GM18507 (cell line): ENCODE measurements around the gene TGM3.

Source experiments
- DNase-seq: peaks from one replicate; pipeline ENCODE4 v3.0.0; 2011; ENCODE audit warnings: low read depth; ENCODE audit not compliant: insufficient read length; ENCODE audit errors: extremely low spot score
- FAIRE-seq: peaks from 2 replicates; lab custom pipeline; 2011; peaks lifted over from hg19 to GRCh38; lab: Jason Lieb, UNC

Gene TGM3

DNA sequence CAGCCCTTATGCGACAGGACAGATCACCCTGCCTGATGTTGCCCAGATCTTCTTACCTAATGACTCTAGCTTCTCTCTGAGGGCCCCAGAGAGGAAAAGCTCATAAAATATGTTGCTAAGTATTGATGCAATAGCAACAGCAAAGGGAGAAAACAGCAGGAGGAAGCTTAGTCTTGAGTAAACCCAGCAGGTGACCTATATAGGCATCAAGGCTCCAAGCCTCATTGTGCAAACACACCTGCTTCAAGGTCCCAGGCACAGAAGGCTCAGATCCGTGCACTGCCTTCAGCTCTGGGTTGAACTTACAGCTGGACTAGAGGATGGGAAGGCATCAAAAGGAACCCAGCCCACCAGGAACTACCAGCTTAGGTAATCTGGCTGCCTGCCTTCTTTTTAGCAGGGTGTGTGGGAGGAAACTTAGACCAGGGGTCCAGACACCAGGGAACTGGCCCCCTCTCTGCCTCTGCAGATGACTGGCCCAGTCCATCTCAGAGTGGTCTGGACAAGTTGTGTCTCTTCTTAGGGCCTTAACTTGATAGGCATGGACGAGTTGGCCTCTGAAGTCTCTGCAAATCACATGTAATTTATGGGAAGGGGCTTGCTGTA is 34.4 kb downstream of the TGM3 start:
- DNase-seq (no peak), FAIRE-seq (no peak)

DNA sequence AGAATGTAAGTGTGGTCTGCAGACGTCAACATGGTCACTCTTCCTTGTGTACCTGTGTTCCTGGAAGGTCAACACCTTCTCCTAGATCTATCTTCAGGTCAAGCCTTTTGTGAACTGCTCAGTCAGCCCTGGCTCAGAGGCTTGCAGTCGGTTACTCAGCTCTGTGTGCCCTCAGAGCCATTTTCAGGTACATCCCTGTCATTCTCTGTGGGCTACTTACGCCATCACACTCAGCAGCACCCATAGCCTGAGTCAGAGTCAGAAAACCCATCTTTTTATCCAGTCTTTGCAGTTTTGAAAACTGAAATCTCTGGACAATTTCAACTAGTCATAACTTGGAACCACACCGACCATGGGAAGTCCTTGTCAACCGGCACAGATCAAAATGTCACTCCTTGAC is 35.3 kb downstream of the TGM3 start:
- FAIRE-seq (no peak), DNase-seq (no peak)

DNA sequence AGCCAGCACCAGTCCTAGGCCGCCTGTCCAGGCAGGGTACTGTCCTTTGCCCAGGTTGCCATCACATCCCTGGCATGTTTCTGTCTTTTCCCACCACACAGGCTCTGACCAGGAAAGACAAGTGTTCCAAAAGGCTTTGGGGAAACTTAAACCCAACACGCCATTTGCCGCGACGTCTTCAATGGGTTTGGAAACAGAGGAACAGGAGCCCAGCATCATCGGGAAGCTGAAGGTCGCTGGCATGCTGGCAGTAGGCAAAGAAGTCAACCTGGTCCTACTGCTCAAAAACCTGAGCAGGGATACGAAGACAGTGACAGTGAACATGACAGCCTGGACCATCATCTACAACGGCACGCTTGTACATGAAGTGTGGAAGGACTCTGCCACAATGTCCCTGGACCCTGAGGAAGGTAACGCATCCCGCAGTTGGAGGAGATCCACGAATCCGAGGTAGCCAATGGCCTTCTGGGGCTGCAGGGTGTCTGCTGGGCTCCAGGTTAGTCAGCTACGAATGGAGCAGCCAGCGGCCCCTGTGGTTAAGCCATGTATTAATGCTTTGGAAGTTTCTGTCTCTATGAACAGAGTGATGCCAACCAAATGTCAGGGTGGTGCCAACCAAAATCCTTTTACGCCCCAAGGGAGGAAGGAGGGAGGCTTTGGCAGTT is 36.2 kb downstream of the TGM3 start:
- no peak for DNase-seq

DNA sequence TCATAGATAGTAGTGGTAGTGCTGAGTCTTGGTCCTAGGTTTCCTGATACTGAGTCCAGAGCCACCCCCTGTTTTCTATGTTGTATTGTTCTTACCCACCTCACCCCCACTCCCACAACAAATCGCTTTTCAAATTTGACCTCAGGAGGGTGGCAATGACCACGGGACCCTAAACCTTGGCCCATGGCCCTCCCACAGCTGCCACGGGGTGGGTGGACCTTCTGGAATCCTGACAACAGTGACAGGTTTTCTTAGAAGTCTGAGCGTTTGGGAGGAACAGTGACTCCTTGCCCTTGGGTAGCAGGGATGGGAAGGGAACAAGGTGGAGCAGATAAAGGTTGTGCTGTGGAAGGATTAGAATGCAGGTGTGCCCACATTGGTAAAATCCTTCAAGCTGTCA is 36.9 kb downstream of the TGM3 start:
- DNase-seq = no peak
- FAIRE-seq = no peak

More for the DNA sequence above, 36.2 kb downstream of the TGM3 start:
- no peak for FAIRE-seq

DNA sequence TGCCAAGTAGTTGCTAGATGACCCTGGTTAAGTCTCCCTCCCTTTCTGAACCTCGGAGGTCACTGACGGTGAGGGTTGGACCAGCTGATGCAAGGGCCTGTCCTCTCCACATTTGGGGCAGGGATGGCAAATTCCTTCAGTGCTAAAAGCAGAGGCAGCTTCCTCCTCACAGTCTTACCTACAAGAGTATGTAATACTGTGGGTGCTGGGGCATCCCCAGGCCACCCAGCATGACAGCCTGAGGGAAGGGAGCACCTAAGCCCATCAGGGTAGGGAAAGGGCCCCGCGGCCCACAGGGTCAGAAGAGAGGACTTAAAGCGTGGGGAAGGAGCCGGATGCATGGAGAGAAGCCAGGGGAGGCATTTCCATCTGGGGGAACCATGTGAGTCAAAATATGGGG is 38.0 kb downstream of the TGM3 start:
- no peak for FAIRE-seq
- no peak for DNase-seq

DNA sequence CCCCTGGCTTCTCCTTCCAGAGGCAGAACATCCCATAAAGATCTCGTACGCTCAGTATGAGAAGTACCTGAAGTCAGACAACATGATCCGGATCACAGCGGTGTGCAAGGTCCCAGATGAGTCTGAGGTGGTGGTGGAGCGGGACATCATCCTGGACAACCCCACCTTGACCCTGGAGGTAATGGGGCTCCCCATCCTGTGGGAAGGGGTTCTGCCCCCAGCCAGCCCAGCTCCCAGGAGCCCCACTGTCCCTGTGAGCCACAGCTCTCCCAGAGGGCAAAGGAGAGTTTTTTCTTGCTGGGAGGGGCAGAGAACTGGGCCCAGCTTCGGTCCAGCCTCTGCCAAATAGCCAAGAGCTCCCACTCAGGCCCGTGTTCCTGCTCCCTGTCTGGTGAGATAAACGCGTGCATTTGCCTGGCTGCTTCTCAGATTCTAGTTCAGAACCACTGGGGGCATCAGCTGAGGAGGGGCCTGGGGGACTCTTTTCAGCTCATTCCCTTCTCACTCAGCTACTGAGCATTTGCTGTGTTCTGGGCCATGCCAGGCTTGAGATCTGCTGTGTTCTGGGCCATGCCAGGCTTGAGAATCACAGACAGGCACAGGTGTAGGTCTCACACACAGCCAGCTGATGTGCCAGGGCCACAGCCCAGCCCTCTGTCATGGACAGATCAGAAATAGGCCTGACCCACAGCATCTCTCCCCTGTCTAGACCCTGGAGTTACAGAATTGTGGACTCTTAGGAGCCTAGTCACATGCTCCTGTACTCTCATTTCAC is 39.5 kb downstream of the TGM3 start:
- FAIRE-seq (no peak), DNase-seq (no peak)

DNA sequence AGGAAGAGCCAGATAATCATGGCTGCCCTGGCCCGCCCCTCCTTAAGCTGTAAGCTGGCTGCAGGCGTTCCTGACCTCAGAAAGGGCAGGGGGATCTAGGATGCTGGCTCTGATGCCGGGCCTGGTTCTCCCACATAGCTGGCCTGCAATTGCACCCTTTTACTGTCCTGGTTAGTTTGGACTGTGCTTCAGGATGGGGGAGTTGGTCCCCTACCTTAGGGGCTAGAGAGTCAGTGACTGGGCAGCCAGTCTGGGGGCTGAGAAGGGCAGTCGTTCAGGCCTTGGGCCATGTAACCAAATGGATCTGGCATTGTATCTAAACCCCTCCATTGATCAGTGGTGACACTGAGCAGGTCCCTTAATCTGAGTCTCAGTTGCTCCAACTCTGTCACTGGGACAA is 40.7 kb downstream of the TGM3 start:
- no peak for FAIRE-seq
- DNase-seq = no peak

DNA sequence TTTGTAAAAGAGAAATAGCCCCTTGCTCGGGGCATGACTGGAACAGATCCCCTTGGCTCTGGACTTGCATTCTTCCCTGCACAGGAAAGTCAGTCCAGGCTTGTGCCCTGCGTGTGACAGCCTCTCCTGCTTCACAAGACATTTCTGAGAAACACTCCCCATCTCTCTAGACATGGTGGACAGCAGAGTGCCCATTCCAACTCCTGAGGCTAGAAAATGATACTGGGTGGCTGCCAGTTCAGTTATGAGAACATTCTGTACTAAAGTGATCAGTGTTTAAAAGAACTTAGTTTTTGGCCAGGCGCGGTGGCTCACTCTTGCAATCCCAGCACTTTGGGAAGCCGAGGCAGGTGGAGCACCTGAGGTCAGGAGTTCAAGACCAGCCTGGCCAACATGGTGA is 41.3 kb downstream of the TGM3 start:
- FAIRE-seq (no peak), DNase-seq (no peak)

DNA sequence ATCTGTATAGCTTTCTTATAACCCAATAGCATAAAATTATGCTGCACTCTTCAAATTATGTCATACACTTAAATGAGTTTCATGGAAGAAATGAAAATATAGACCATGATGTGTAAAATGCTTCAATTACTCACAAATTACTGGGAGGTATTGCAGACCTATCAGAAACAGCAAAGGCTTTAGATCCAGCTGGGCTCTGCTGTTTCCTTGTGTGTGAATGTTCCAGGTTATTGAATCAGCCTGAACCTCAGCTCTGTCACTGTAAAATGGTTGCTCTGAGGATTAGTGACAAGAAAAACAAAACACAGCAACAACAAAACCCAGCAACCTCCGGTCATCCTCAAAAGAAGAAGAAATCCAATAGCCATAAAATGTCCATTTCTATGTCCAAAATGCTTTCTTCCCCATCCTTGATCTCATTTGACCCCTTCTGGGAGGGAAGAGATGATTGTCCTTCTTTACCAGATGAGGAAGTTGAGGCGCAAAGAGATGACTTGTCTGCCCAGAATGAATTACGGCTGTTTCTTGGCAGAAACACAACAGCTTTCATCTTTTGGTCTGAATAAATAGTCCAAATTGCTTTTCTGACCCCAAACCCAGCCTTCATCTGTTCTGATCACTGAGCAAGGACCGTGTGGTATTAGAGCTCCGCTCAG is 42.7 kb downstream of the TGM3 start:
- no peak for FAIRE-seq
- no peak for DNase-seq

DNA sequence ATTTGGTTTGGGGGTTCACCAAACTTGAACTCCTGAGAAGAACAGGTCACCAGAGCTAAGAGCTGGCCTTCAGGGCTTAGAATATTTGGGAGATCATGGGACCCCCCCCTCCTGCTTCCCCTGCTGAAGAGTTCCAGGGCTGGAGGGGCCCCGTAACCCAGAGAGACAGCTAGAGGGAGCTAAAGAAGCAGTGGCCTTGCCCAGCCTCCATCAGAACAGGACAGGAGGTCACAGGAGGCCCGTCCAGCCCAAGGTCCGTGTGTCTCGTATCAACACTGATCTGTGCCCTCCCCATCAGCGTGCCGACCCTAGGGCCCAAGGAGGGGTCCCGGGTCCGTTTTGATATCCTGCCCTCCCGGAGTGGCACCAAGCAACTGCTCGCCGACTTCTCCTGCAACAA is 44.3 kb downstream of the TGM3 start:
- DNase-seq (no peak), FAIRE-seq (no peak)

DNA sequence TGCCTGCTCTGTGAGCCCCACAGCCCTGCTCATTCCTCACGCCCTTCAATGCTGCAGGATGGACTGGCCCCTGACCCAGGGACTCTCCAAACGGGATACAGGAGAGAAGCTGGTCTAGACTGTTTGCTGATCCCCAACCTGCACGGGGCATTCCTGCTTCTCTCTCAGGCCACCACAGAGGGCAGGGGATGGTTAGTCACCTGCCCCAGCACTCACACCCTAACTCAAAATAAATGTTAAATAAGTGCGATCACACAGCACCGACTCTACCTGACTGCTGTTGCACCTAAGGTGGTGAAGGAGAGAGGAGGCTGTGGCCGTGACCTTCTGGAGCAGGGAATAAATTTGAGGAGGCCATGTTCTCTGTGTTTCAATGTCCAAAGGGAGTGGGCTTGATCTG is 45.0 kb downstream of the TGM3 start:
- DNase-seq = no peak
- no peak for FAIRE-seq

DNA sequence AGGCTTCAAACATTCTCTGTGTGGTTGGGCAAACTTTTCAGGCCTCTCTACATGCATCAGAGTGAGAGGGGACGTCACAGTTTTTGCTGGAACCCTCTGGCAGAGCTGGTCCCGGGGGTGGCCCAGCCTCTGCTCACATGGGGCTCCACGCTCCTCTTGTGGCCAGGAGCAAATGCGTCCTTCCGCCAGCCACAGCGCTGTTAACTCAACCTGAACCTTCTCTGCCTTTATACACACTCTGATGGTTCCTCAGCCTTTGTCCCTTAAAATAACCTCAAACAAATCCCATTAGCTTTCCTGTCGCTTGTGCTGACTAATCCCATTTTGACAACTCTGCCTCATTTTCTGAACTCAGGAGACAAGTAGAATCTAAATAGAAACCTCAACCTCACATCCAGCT is 45.5 kb downstream of the TGM3 start:
- no peak for FAIRE-seq
- DNase-seq = no peak

DNA sequence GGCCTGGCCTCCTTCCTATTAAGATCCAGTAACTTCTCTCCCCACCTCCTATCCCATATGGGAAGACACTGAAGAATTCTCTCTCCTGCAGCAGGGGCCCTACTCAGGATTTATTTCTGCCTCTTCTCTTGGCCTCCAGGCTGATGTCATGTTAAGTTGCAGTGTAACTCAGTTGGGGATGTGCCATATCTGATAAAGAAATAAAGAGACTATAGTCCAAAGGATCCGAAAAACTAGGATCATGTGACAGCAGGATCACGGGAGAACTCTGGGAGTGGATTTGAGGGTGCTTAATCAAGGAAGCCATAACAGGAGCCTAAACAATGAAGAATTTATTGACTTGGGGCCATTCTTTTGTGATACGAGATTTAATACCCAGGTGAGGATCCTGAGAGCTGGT is 46.4 kb downstream of the TGM3 start:
- FAIRE-seq = no peak
- DNase-seq = no peak

DNA sequence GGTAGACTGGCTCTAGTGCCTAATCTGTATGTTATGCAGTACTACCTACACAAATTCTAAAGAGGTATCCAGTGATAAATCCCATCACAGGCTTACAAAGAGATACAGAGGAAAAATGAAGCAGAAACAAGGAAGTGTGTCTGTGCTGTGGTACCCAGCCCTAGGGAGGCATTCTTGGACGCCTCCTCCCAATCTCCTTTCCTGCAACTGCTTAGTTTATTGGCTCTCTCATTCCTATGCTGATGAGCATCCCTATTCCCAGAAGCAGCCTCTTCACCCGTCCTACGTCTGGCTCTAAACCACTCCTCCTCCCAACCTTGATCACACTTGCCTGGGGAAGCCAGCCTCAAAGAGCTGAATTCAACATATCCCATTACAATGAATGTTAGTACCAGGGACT is 50.4 kb downstream of the TGM3 start:
- FAIRE-seq (no peak), DNase-seq (no peak)

DNA sequence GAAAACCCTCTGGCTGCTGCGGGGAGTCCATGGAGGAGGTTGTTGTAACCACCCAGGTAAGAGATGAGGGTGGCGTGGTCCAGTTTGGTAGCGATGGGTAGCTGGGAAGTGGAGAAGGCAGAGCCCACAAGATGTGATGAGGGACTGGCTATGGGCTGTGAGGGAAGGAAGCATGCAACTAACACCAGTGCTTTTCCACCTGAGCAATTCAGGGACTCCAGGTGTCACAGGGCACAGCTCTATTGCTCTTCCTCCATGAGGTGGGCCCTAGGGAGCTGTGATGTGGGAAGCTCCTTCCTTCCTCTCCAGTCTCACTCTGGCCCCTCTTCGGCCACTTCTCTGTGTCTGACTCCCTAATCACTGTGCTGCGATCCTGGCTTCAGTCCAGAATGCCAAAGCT is 52.5 kb downstream of the TGM3 start:
- no peak for DNase-seq
- no peak for FAIRE-seq

DNA sequence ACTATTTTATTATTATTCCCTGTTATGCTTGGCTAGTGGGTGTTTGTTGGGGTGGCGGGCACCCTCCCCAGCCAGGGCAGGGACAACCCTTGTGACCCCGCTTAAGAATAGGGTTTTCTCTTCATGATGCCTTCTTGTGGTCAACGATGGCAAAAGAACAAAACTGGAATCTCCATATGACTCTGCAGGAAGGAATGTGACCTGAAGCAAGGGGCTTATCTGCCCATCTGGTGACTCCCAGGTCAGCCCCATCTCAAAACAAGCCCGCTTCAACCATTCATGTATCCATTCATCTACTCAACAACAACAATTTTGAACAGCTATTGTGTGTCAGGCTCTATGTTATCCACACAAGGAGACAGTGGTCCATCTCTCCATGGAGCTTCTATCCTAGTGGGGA is 54.0 kb downstream of the TGM3 start:
- DNase-seq (no peak), FAIRE-seq (no peak)

DNA sequence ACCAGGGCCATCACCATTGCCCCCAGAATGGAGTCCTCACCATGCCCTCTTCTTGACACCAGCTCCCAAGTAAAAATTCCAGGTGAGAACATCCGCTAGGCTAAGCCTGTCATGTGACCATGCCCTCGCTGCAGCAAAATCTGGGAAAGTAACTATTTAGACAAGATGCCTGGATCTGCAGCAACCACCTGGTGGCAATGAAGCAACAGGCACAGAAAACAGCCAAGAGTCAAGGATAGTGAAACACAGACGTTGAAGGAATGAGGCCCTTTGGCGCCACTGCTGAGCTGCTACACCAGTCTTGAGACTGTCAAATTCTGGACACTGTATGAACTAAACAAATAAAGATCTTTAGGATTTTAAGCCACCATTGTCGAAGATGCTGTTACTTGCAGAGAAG is 54.8 kb downstream of the TGM3 start:
- no peak for DNase-seq
- no peak for FAIRE-seq

DNA sequence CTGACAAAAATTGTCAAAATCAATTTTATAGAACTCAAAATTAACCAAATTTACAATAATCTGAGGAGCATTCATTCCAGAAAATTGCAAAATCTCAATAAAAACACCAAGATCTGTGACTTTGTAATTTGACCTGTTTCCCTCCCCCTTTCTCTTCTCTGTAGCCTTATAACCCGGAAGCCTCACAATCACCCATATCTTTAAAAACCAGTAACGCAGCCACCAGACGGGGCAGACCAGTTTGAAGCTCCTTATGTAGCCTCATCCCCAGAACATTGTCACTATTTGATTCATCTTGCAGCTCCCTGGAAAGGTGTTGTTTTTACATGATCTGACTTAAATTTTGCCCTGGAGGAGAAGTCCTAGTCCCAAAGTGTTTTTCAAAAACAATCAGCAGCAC is 57.4 kb downstream of the TGM3 start:
- DNase-seq (no peak), FAIRE-seq (no peak)

DNA sequence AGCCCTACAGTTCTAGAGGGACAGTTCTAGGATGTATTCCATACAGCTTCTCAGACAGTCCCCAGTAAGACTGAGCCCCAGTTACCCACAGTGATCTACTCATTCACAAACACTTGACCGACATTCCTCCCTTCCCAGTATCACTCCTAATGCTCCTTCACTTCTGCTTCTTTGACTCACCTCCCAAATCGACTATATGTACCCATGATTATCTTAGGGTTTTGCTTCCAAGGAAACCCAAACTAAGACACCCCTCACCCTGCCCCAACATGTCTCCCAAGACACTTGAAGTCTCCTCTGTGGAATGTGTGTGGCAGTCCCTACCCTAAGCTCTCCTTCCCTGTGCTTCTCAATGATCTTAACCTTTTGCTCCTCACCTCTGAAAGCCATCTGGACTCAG is 61.3 kb downstream of the TGM3 start:
- DNase-seq = no peak
- FAIRE-seq = no peak

DNA sequence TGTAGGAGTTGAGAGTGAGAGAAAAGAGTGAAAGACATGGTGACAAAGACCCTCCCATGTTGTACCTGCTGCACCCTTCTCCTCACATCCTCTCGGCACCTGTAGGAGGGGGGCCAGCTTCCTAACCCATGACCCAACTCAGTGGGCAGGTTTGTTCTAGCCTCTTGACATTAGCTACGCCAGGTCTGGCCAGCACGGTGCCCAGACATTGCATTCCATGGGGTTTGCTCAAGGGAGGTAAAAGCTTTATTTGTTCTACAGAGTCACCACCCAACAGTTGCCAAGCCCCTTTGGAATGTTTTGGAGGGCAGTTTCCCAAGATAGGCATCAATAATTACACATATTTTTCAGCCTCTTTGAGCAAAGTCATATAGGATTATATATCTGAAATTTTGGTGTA is 62.2 kb downstream of the TGM3 start:
- DNase-seq (no peak), FAIRE-seq (no peak)
